ENCODE measurements around the gene IL33.

The IL33 gene

GRCh38 chr9:6195714-6196360 lies 19.8 kb upstream of the IL33 start:
- Histone ChIP-seq H3K27me3 (ENCODE audit: control insufficient read depth, insufficient read depth, low read length) (no peaks in the 10 kb centered on the region), H3K9me3 (ENCODE audit: control insufficient read depth, low read depth, low read length) (no peaks in the 10 kb centered on the region), H3K27ac (ENCODE audit: low read length) (no peak overlapping the region), H3K36me3 (ENCODE audit: control insufficient read depth, low read depth, low read length) (no peaks in the 10 kb centered on the region), H3K9ac (ENCODE audit: low read length) (no peak overlapping the region), H3K4me1 (ENCODE audit: control insufficient read depth, low read depth, low read length) (no peaks in the 10 kb centered on the region), H3K4me3 (ENCODE audit: low read length) (no peak overlapping the region)

DNA sequence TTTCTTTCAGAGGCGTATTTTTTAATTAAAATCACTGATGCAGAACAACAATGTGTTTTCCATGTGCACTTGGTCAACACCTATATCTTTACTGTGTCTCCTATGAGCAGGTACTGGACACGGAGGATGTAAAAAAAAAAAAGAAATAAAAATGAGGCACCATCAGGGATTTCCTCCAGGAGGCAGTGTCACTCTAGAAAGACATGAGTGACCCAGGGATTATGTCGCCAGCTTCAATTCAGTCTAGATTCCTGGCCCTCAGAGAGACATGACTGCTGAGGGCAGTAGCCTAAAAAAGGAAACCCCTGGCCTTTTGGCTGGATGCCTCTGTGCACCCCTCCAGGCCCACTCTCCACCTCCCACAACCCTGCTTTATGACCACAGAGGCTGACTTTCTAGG lies 18.3 kb upstream of the IL33 start:
- H3K27me3 ChIP-seq (ENCODE audit: control insufficient read depth, insufficient read depth, low read length) = no peaks in the 10 kb centered on the region
- no peaks in the 10 kb centered on the region for H3K36me3 ChIP-seq (ENCODE audit: control insufficient read depth, low read depth, low read length)
- no peaks in the 10 kb centered on the region for H3K9me3 ChIP-seq (ENCODE audit: control insufficient read depth, low read depth, low read length)
- no peak overlapping the region for H3K27ac ChIP-seq (ENCODE audit: low read length)
- H3K4me1 ChIP-seq (ENCODE audit: control insufficient read depth, low read depth, low read length) = no peaks in the 10 kb centered on the region
- H3K9ac ChIP-seq (ENCODE audit: low read length) = no peak overlapping the region
- no peak overlapping the region for H3K4me3 ChIP-seq (ENCODE audit: low read length)

DNA sequence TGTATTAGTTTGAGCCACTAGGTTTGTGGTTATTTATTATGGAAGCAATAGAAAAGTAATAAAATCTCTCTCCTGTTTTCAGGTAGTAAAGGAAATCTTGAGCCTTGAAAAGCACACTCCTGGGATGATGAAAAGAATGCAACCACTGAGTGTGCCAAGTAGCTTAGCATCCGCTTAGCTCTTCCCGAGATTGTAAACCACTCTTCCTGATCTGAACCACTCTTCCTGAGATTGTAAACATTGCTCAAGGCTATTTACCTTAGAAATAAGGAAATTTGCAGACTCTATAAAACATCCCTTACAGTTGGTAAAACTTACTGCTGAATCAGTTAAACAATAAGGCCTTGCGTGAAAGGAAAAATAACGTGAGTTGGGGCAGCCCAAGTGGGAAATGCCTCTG lies 17.4 kb upstream of the IL33 start:
- Histone ChIP-seq H3K27ac (ENCODE audit: low read length) (no peak overlapping the region), H3K4me1 (ENCODE audit: control insufficient read depth, low read depth, low read length) (no peaks in the 10 kb centered on the region), H3K9ac (ENCODE audit: low read length) (no peak overlapping the region), H3K4me3 (ENCODE audit: low read length) (no peak overlapping the region), H3K9me3 (ENCODE audit: control insufficient read depth, low read depth, low read length) (no peaks in the 10 kb centered on the region), H3K36me3 (ENCODE audit: control insufficient read depth, low read depth, low read length) (no peaks in the 10 kb centered on the region), H3K27me3 (ENCODE audit: control insufficient read depth, insufficient read depth, low read length) (no peaks in the 10 kb centered on the region)

GRCh38 chr9:6199596-6199995 lies 16.0 kb upstream of the IL33 start:
- Histone ChIP-seq H3K27ac (ENCODE audit: low read length) (no peak overlapping the region), H3K27me3 (ENCODE audit: control insufficient read depth, insufficient read depth, low read length) (no peaks in the 10 kb centered on the region), H3K9me3 (ENCODE audit: control insufficient read depth, low read depth, low read length) (no peaks in the 10 kb centered on the region), H3K36me3 (ENCODE audit: control insufficient read depth, low read depth, low read length) (no peaks in the 10 kb centered on the region), H3K4me3 (ENCODE audit: low read length) (no peak overlapping the region), H3K4me1 (ENCODE audit: control insufficient read depth, low read depth, low read length) (no peaks in the 10 kb centered on the region), H3K9ac (ENCODE audit: low read length) (no peak overlapping the region)

- H3K4me3 ChIP-seq (ENCODE audit: low read length) = no peak overlapping the region
- H3K4me1 ChIP-seq (ENCODE audit: control insufficient read depth, low read depth, low read length) = no peaks in the 10 kb centered on the region
- H3K9ac ChIP-seq (ENCODE audit: low read length) = no peak overlapping the region
- no peaks in the 10 kb centered on the region for H3K9me3 ChIP-seq (ENCODE audit: control insufficient read depth, low read depth, low read length)
- H3K27ac ChIP-seq (ENCODE audit: low read length) = no peak overlapping the region
- H3K36me3 ChIP-seq (ENCODE audit: control insufficient read depth, low read depth, low read length) = no peaks in the 10 kb centered on the region
- no peaks in the 10 kb centered on the region for H3K27me3 ChIP-seq (ENCODE audit: control insufficient read depth, insufficient read depth, low read length)
Measured at GRCh38 chr9:6200761-6201160, 14.8 kb upstream of the IL33 start.

DNA sequence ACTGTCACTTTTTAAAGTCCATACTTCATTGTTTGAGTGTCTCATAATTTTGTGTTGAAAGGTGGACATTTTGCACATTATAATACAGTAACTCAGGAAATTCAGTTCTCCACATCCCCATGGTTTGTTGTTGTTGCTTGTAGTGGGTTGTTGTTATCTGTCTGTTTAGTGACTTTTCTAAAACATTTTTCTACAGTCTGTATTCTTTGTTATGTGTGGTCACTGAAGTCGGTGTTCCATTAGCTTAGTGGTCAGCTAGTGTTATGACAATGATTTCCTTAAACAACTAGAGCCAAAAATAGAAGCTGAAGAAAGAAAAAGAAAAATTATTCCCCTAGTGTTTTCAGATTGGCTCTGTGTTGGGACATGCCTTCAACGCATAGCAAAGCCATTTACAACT lies 5.6 kb upstream of the IL33 start:
- Histone ChIP-seq H3K27me3 (ENCODE audit: control insufficient read depth, insufficient read depth, low read length) (no peaks in the 10 kb centered on the region), H3K36me3 (ENCODE audit: control insufficient read depth, low read depth, low read length) (no peaks in the 10 kb centered on the region), H3K27ac (ENCODE audit: low read length) (no peak overlapping the region), H3K9ac (ENCODE audit: low read length) (no peak overlapping the region), H3K9me3 (ENCODE audit: control insufficient read depth, low read depth, low read length) (peaks cover 3% of the 10 kb centered on the region), H3K4me1 (ENCODE audit: control insufficient read depth, low read depth, low read length) (no peaks in the 10 kb centered on the region), H3K4me3 (ENCODE audit: low read length) (no peak overlapping the region)

- Histone ChIP-seq H3K9ac (ENCODE audit: low read length) (no peak overlapping the region), H3K9me3 (ENCODE audit: control insufficient read depth, low read depth, low read length) (peaks cover 3% of the 10 kb centered on the region), H3K27ac (ENCODE audit: low read length) (no peak overlapping the region)
Measured at GRCh38 chr9:6212722-6213375, 2.8 kb upstream of the IL33 start.

GRCh38 chr9:6214434-6214833 lies 1.2 kb upstream of the IL33 start:
- no peak overlapping the region for H3K4me3 ChIP-seq (ENCODE audit: low read length)
- no peaks in the 10 kb centered on the region for H3K36me3 ChIP-seq (ENCODE audit: control insufficient read depth, low read depth, low read length)
- H3K9ac ChIP-seq (ENCODE audit: low read length) = no peak overlapping the region
- no peaks in the 10 kb centered on the region for H3K27me3 ChIP-seq (ENCODE audit: control insufficient read depth, insufficient read depth, low read length)
- peaks cover 3% of the 10 kb centered on the region for H3K9me3 ChIP-seq (ENCODE audit: control insufficient read depth, low read depth, low read length)
- H3K27ac ChIP-seq (ENCODE audit: low read length) = no peak overlapping the region
- H3K4me1 ChIP-seq (ENCODE audit: control insufficient read depth, low read depth, low read length) = peaks cover 4% of the 10 kb centered on the region

More at GRCh38 chr9:6212722-6213375, 2.8 kb upstream of the IL33 start:
- Histone ChIP-seq H3K4me3 (ENCODE audit: low read length) (no peak overlapping the region), H3K36me3 (ENCODE audit: control insufficient read depth, low read depth, low read length) (no peaks in the 10 kb centered on the region), H3K27me3 (ENCODE audit: control insufficient read depth, insufficient read depth, low read length) (no peaks in the 10 kb centered on the region), H3K4me1 (ENCODE audit: control insufficient read depth, low read depth, low read length) (peaks cover under 1% of the 10 kb centered on the region)

DNA sequence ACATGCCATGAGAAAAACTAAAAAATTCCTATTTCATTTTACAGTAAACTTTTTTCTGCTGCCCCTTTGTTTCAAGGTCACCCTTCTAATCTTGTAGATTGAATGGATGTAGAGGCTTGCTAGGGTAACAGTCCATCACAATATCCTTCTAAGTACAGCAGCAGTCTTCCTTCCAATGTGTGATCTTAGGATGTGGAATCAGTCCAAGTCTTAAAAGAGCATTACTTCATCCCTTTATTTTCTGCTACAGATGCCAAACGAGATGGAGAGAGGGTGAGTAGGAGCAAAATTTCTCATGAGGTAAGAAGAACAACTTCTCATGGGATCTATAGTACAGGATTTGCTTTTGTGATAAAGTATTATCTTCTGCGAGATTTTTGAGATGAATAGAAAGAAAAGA lies 704 bp upstream of the IL33 start:
- H3K36me3 ChIP-seq (ENCODE audit: control insufficient read depth, low read depth, low read length) = no peaks in the 10 kb centered on the region
- H3K4me3 ChIP-seq (ENCODE audit: low read length) = no peak overlapping the region
- H3K9me3 ChIP-seq (ENCODE audit: control insufficient read depth, low read depth, low read length) = peaks cover 1% of the 10 kb centered on the region
- H3K27ac ChIP-seq (ENCODE audit: low read length) = no peak overlapping the region
- H3K27me3 ChIP-seq (ENCODE audit: control insufficient read depth, insufficient read depth, low read length) = no peaks in the 10 kb centered on the region
- no peak overlapping the region for H3K9ac ChIP-seq (ENCODE audit: low read length)
- H3K4me1 ChIP-seq (ENCODE audit: control insufficient read depth, low read depth, low read length) = peaks cover 4% of the 10 kb centered on the region

DNA sequence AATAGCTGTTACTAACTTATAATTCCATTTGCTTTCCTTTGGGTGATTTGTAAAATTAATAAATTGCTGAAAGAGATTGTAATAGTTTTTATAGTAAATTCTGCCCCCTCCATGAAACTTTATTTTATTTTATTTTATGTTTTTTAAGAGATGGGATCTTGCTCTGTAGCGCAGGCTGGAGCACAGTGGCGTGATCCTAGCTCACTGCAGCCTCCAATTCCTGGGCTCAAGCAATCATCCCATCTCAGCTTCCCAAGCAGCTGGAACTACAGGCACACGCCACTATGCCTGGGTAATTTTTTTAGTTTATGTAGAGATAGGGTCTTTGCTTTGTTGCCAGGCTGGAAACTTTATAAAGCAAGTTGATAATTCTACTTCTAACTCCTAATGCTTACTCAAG lies 395 bp downstream of the IL33 start:
- H3K9ac ChIP-seq (ENCODE audit: low read length) = no peak overlapping the region
- H3K9me3 ChIP-seq (ENCODE audit: control insufficient read depth, low read depth, low read length) = no peaks in the 10 kb centered on the region
- no peak overlapping the region for H3K4me3 ChIP-seq (ENCODE audit: low read length)
- peaks cover 4% of the 10 kb centered on the region for H3K4me1 ChIP-seq (ENCODE audit: control insufficient read depth, low read depth, low read length)
- H3K27ac ChIP-seq (ENCODE audit: low read length) = no peak overlapping the region
- H3K27me3 ChIP-seq (ENCODE audit: control insufficient read depth, insufficient read depth, low read length) = no peaks in the 10 kb centered on the region
- no peaks in the 10 kb centered on the region for H3K36me3 ChIP-seq (ENCODE audit: control insufficient read depth, low read depth, low read length)

GRCh38 chr9:6216951-6217350 lies 1.3 kb downstream of the IL33 start:
- no peak overlapping the region for H3K27ac ChIP-seq (ENCODE audit: low read length)
- H3K27me3 ChIP-seq (ENCODE audit: control insufficient read depth, insufficient read depth, low read length) = no peaks in the 10 kb centered on the region
- H3K4me1 ChIP-seq (ENCODE audit: control insufficient read depth, low read depth, low read length) = peaks cover 4% of the 10 kb centered on the region
- no peak overlapping the region for H3K4me3 ChIP-seq (ENCODE audit: low read length)
- no peaks in the 10 kb centered on the region for H3K36me3 ChIP-seq (ENCODE audit: control insufficient read depth, low read depth, low read length)
- no peak overlapping the region for H3K9ac ChIP-seq (ENCODE audit: low read length)
- no peaks in the 10 kb centered on the region for H3K9me3 ChIP-seq (ENCODE audit: control insufficient read depth, low read depth, low read length)

DNA sequence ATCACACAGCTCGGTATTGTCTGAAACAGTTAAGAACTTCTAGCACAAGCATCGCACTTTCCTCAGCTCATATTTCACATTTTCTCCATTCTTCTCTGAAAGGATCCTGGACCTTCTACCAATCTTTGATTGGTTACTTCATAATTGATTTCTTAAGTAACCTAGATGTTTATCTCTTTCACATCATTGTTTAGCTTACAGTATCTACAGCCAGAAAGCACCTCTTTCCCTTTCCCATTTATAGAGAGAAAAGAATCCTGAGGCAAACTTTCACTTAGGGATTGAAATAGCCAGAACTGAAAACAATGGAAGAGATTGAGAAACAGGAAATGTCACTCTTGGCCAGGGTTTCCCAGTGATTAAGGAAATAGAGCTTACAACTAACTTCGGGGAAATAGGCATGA lies 2.5 kb downstream of the IL33 start:
- Histone ChIP-seq H3K9ac (ENCODE audit: low read length) (no peak overlapping the region), H3K36me3 (ENCODE audit: control insufficient read depth, low read depth, low read length) (no peaks in the 10 kb centered on the region), H3K9me3 (ENCODE audit: control insufficient read depth, low read depth, low read length) (no peaks in the 10 kb centered on the region), H3K27ac (ENCODE audit: low read length) (no peak overlapping the region), H3K4me1 (ENCODE audit: control insufficient read depth, low read depth, low read length) (peaks cover 4% of the 10 kb centered on the region), H3K27me3 (ENCODE audit: control insufficient read depth, insufficient read depth, low read length) (no peaks in the 10 kb centered on the region), H3K4me3 (ENCODE audit: low read length) (no peak overlapping the region)
